Retina (tissue), 1 donor: ENCODE measurements around the gene UTY.

Source experiments
- DNase-seq: peaks from one replicate; pipeline ENCODE4 v3.0.0-alpha.2; 2016

The UTY gene

DNA sequence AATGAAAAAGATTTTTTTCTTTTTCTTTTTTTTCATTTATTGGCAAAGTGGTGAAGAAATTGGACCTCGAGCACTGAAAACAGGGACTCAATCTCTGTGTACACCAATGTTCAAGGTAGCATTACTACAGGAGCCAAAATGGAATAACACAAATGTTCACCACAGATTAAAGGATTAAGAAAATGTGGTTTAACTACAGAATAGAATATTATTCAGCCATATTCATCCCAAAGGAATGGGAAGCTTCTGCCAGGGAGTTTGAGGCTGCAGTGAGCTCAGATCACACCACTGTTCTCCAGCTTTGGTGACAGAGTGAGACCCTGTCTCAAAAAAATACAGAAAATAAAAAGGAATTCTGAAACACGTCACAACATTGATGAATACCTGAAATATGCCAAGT, 81.0 kb downstream of the UTY start:
- no peak for DNase-seq

GRCh38 chrY:13381110-13381683, 98.6 kb downstream of the UTY start:
- no peak for DNase-seq

DNA sequence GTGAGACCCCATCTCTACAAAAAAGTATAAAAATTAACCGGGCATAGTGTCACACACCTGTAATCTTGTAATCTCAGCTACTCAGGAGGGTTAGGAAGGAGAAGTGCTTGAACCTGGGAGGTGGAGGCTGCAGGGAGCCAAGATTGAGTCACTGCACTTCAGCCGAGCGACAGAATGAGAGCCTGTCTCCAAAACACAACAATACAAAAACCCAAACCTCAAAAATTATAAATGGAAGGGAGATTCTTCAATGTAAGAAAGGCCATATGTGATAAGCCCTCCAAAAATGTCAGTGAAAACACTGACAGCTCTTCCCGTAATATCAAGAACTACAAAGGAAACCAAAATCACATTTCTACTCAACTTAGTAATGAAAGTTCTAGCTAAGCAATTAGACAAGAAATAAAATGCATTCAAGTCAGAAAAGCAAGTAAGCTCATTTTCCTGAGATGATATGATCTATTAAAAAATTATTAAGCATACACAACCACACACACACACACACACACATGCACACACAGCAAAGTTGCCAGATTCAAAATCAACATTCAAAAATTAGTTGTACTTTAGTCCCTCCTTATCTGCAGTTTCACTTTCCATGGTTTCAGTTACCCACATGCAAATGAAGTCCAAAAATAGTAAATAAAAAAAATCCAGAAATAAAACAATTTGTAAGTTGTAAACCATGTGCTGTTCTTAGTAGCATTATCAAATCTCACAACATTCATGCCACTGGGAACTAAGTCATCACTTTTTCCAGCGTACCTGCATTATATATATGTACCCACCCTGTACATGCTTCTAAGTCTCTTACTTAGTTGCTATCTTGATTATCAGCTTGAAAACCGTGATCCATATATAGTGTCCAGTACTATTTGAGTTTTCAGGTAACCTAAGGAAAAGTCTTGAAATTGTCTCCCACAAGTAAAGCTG, 108.7 kb downstream of the UTY start:
- DNase-seq, result no peak

GRCh38 chrY:13370245-13370644, 109.6 kb downstream of the UTY start:
- no peak for DNase-seq

DNA sequence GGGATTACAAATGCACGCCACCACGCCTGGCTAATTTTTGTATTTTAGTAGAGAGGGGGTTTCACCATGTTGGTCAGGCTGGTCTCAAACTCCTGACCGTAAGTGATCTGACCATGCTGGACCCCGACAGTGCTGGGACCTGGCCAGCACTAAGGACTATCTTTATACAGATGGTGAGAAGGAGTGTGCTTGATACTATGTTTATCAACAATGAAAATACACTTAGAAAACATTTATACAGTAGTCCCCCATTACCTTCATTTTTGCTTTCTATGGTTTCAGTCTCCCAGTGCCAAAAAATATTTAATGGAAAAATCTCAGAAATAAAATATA, 111.4 kb downstream of the UTY start:
- no peak for DNase-seq

GRCh38 chrY:13363641-13364040, 116.2 kb downstream of the UTY start:
- DNase-seq, result no peak

- DNase-seq, result no peak
Observed at GRCh38 chrY:13362662-13363061, 117.2 kb downstream of the UTY start.

GRCh38 chrY:13361656-13362636, 117.9 kb downstream of the UTY start:
- no peak for DNase-seq

DNA sequence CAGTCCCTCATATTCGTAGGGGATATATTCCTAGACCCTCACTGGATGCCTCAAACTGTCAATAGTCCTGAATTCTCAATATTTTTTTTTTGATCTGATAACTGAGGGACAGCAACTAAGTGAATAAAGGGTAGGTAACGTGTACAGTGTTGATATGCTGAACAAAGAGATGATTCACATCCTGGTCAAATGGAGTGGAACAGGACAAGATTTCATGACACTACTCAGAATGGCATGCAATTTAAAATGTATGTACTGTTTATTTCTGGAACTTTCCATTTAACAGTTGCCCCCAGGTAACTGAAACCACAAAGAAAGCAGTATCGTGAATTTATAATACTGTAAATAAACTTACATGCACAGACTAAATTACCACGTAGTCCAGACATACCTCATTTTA, 128.4 kb downstream of the UTY start:
- DNase-seq, result no peak

DNA sequence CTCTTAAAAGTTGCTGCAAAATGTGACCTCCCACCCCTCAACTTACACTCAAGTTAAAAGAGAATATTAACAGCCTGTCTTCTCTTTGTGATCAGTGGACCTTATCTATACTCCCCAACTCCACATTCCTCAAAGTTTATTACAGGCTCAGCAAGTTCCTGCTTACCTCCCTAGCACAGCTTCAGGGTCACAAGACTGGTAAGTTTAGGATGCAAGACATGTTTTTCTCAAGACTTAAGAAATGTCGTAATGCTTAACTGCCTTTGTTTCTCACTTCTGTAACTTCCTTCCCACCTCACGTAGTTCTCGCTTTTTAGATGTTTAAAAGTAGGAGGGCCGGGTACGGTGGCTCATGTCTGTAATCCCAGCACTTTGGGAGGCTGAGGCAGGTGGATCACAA, 132.7 kb downstream of the UTY start:
- no peak for DNase-seq

DNA sequence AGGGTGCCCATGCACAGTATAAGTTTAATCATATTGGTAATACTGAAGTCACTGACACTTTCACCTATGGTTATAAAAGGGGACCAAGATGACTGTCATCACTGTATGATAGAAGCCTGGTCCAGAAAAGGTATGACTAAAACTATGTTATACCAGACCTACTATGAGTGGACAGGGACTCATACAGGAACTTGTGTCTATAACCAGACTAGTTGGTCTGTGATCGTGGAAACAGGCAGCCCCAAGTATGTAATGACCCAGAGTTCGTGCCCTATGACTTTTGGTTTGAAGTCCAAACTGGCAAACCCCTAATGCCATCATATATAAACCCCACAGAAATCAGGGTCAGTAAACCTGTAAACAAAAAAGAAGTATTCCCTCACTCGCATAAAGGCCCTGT, 134.3 kb downstream of the UTY start:
- no peak for DNase-seq

DNA sequence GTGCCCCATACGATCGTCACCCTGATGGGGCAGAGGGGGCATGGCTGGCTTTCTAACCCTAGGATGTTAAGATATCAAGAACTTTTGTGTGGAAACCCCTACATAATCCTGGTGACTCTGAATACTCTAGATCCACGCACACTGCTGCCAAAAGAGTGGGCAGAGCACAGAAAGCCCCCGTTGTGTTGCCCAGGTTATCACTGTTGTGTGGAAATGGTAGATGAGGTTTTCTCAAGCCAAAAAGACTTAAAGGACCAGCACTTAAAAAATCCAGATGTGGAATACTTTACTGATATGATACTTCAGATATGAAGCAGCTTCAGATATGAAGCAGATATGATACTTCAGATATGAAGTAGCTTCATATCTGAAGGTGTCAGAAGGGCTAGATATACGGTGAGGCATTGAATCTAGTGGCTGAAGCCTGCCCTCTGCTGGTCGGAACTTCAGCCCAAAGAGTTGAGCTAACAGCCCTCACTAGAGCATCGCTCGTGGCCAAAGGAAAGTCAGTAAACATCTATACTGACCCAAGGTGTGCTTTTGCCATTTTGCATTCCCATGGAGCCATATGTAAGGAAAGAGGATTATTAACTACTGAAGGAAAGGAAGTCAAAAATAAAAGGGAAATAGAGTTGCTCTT, 136.4 kb downstream of the UTY start:
- no peak for DNase-seq

- no peak for DNase-seq
Observed at GRCh38 chrY:13339939-13340338, 139.9 kb downstream of the UTY start.

DNA sequence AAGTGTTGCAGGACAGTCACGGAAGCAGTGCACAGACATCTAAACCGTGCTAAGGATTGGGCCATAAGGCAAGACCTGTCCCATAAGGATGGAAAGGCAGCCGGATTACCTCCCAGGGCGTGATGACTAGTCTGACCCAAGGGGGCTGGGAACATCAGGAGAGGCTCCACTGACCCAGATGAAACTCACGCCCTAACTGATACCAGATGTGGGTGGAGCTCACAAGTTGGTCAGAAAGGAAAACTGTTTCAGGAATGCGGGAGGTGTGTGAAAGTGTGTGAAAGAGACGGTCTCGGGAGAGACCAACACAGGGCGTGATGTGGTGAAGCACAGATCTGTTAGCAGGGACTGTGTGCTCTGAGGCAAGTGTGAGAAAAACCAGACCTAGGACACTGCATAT, 140.5 kb downstream of the UTY start:
- no peak for DNase-seq

- DNase-seq, result no peak
Observed at GRCh38 chrY:13338711-13339110, 141.1 kb downstream of the UTY start.

DNA sequence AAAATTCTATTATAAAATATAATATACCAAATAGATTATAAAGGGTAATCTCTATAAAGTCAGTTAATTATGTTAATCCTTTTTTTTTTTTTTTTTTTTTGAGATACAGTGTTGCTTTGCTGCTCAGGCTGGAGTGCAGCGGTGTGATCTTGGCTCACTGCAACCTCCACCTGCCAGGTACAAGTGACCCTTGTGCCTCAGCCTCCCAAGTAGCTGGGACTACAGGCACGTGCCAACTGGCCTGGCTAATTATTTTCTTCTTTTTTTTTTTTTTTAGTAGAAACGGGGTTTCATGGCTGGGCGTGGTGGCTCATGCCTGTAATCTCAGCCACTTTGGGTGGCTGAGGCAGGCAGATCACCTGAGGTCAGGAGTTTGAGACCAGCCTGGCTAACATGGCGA, 141.9 kb downstream of the UTY start:
- no peak for DNase-seq

DNA sequence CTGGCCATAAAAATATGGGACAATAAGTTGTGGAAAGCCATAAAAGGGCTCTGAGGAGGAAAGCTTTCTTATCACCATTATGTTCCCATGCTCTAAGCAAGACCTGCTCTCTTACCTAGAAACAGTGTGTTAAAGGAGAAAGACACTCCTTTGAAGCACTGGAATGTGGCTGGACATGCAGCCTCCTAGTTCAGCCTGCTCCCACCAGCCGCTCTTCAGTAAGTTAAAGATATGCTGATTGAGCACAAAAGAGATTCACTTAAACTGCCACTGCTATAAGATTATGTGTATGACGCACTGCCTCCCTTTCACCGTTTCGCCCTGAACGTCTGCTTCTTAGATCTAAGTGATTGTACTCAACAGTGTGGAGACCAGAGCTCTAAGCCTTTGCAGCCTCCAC, 146.0 kb downstream of the UTY start:
- no peak for DNase-seq

GRCh38 chrY:13330651-13331050, 149.2 kb downstream of the UTY start:
- no peak for DNase-seq

DNA sequence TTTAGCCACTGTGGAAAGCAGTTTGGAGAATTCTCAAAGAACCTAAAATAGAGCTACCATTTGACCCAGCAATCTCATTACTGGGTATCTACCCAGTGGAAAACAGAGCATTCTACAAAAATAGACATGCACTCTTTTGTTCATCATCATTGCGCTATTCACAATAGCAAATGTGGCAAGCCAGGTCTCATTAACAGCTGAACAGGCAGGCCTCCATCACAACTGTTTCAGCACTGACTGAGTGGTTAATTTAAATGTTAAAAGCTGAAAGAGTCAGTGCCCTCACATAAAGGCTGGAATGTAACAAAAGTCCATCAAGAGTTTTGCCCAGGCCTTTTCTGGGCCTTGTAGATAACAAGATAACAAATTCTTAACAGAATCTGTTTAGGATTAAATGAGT, 166.9 kb downstream of the UTY start:
- DNase-seq, result no peak

DNA sequence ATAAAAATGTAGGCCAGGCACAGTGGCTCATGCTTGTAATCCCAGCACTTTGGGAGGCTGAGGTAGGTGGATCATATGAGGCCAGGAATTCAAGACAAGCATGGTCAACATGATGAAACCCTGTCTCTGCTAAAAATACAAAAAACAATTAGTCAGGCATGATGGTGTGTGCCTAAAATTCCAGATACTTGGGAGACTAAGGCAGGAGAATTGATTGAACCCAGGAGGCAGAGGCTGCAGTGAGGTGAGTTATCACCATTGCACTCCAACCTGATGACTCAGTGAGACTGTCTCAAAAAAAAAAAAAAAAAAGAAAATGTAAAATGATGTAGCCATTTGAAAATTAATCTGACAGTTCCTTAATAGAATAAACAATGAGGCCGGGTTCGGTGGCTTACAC, 171.9 kb downstream of the UTY start:
- no peak for DNase-seq

- no peak for DNase-seq
Observed at GRCh38 chrY:13300795-13301194, 179.0 kb downstream of the UTY start.

- no peak for DNase-seq
Observed at GRCh38 chrY:13299411-13299810, 180.4 kb downstream of the UTY start.
